SK-N-MC (cell line): ENCODE measurements around the gene DOCK1.

ENCODE experiments used
- EZH2 ChIP-seq: fragments of 200-600 bp; sonication (generic); IDR thresholded peaks from one replicate; pipeline ENCODE4 v1.6.1; 2017; ENCODE audit warnings: antibody characterized with exemption
- FOXP2 ChIP-seq: optimal IDR thresholded peaks from 2 replicates; pipeline ENCODE3; 2011; ENCODE audit warnings: mild to moderate bottlenecking, moderate library complexity; ENCODE audit not compliant: insufficient read depth; ENCODE audit errors: extremely low read length, control extremely low read depth
- POLR2AphosphoS5 ChIP-seq: IDR thresholded peaks from 2 replicates; pipeline ENCODE4 v1.6.1; 2012; ENCODE audit warnings: mild to moderate bottlenecking, low read depth, low read length, borderline replicate concordance

- TF ChIP-seq EZH2: no peak
- TF ChIP-seq POLR2AphosphoS5: no peak
- TF ChIP-seq FOXP2: no peak
Observed at GRCh38 chr10:127453706-127454105, 548.5 kb downstream of the DOCK1 start.
